ENCODE measurements around the gene GNA14. TPM values are rescaled to one million over a fixed set of nuclear protein-coding genes. Genes with fewer than 3 reads are reported as not detected.
A peak's percentile ranks its signal among the peaks of the same experiment; 100 is the strongest.
"Not testable (repeated sequence)": the region's sequence is repeated elsewhere in the genome, so short reads cannot be mapped to it uniquely, and the experiment has no call there.

GNA14 gene
- 0.32 TPM for total RNA-seq (ENCODE audit: unreplicated experiment)
- long read RNA-seq, result 0 reads

DNA sequence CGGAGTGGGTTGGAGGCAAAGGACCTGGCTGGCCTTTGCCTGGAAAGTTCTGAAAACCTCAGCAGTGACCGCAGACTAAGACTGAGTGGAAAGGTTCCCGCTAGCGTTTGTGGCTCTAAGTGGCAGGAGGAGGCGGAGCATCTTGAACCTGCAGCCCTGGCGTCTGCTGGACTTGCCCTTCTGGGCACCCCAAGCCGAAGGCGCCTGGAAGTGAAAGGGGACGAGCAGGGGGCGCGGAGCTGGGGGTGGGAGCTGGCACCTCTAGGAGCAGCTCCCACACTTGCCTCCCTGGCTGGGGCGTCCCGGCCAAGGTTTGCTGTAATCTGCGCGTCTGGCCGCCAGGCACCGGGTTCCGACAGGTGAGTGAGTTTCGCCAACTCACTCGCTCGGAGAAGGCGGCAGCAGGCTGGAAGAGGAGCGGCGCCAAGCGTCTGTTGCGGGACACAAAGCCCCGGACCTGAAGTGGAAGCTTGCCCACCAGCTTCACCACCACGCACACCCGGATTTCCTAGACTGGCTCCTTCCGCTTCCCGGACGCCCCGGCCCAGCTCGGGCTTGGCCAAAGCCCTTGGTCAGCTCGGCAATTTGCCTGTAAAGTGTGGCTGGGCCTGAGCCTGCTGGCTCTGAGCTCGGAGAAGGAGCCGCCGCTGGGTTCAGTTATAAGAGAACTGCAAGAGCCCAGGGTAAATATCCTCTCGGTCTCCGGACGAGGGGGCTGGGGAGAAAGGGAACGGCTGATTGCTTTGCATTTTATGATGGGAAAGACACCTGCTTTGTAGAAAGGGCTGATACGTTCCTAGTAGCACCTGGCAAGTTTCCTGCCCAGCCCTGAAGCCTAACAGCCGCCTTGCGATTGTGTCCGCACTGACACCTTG, at the start of gene GNA14:
Gene GNA14 (minus strand): TSS at position 89 of the 875 bp plus-strand sequence. CDS start 529 bp downstream, outside the sequence.
- Mint-ChIP-seq H3K27ac (ENCODE audit: unreplicated experiment) (no peak within 1 kb of the TSS), H3K4me1 (ENCODE audit: low read depth, unreplicated experiment) (peaks cover 2% of the 10 kb centered on the region), H3K27me3 (ENCODE audit: unreplicated experiment) (peaks cover 10% of the 10 kb centered on the region), H3K36me3 (ENCODE audit: unreplicated experiment) (no peaks in the 10 kb centered on the region), H3K9me3 (ENCODE audit: unreplicated experiment) (peaks cover 5% of the 10 kb centered on the region), H3K4me3 (ENCODE audit: unreplicated experiment) (peak within 1 kb of the TSS; percentile 79)
- TF ChIP-seq, protein P1, sequence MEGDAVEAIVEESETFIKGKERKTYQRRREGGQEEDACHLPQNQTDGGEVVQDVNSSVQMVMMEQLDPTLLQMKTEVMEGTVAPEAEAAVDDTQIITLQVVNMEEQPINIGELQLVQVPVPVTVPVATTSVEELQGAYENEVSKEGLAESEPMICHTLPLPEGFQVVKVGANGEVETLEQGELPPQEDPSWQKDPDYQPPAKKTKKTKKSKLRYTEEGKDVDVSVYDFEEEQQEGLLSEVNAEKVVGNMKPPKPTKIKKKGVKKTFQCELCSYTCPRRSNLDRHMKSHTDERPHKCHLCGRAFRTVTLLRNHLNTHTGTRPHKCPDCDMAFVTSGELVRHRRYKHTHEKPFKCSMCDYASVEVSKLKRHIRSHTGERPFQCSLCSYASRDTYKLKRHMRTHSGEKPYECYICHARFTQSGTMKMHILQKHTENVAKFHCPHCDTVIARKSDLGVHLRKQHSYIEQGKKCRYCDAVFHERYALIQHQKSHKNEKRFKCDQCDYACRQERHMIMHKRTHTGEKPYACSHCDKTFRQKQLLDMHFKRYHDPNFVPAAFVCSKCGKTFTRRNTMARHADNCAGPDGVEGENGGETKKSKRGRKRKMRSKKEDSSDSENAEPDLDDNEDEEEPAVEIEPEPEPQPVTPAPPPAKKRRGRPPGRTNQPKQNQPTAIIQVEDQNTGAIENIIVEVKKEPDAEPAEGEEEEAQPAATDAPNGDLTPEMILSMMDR (IDR thresholded peaks at IDR 0.05; ENCODE audit: partially characterized antibody, unreplicated experiment), result no peak
- peak; percentile 32 for DNase-seq

DNA sequence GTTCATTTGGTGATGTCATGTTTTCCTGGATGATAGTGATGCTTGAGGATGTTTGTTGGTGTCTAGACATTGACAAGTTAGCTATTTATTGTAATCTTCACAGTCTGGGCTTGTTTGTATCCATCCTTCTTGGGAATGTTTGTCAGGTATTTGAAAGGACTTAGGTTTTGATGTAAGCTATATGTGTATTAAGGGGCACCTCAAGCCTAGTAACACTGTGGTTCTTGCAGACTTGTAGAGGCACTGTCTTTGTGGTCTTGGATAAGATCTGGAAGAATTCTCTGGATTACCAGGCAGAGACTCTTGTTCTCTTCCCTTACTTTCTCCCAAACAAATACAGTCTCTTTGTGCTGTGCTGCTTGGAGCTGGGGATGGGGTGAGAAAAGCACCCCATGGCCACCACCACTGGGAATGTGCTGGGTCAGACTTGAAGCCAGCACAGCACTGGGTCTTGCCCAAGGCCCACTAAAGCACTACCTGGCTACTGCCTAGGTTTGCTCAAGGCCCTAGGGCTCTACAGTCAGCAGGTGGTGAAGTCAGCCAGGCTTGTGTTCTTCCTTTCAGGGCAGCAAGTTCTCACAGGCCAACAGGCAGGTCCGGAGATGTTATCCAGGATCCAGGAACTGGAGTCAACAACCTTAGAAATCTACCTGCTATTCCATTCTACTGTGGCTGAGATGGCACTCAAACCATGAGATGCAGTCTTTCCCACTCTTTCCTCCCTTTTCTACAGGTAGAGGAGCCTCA, 49.3 kb upstream of the GNA14 start:
- no peak overlapping the region for H3K27ac Mint-ChIP-seq (ENCODE audit: unreplicated experiment)
- TF ChIP-seq, protein P1 (IDR thresholded peaks at IDR 0.05; ENCODE audit: partially characterized antibody, unreplicated experiment), result no peak
- H3K4me3 Mint-ChIP-seq (ENCODE audit: unreplicated experiment), result no peak overlapping the region
- peaks cover 2% of the 10 kb centered on the region for H3K4me1 Mint-ChIP-seq (ENCODE audit: low read depth, unreplicated experiment)
- peaks cover 14% of the 10 kb centered on the region for H3K36me3 Mint-ChIP-seq (ENCODE audit: unreplicated experiment)
- DNase-seq, result no peak
- H3K27me3 Mint-ChIP-seq (ENCODE audit: unreplicated experiment), result no peaks in the 10 kb centered on the region
- peaks cover 4% of the 10 kb centered on the region for H3K9me3 Mint-ChIP-seq (ENCODE audit: unreplicated experiment)

- not testable (repeated sequence) for H3K9me3 Mint-ChIP-seq (ENCODE audit: unreplicated experiment); H3K4me3 Mint-ChIP-seq (ENCODE audit: unreplicated experiment); H3K4me1 Mint-ChIP-seq (ENCODE audit: low read depth, unreplicated experiment); H3K27ac Mint-ChIP-seq (ENCODE audit: unreplicated experiment); DNase-seq; H3K27me3 Mint-ChIP-seq (ENCODE audit: unreplicated experiment)
- peaks cover 12% of the 10 kb centered on the region for H3K36me3 Mint-ChIP-seq (ENCODE audit: unreplicated experiment)
These were observed 42.6 kb upstream of the GNA14 start for GRCh38 chr9:77690723-77691122.

DNA sequence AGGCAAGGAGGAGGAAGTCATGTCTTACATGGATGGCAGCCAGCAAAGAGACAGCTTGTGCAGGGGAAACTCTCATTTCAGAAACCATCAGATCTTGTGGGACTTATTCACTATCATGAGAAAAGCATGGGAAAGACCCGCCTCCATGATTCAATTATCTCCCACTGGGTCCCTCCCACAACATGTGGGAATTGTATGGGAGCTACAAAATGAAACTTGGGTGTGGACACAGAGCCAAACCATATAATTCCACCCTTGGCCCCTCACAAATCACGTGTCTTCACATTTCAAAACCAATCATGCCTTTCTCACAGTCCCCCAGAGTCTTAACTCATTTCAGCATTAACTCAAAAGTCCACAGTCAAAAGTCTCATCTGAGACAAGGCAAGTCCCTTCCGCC, 42.0 kb upstream of the GNA14 start:
- DNase-seq; H3K4me1 Mint-ChIP-seq (ENCODE audit: low read depth, unreplicated experiment); H3K27me3 Mint-ChIP-seq (ENCODE audit: unreplicated experiment); H3K4me3 Mint-ChIP-seq (ENCODE audit: unreplicated experiment); H3K9me3 Mint-ChIP-seq (ENCODE audit: unreplicated experiment); H3K27ac Mint-ChIP-seq (ENCODE audit: unreplicated experiment): not testable (repeated sequence)
- peaks cover 12% of the 10 kb centered on the region for H3K36me3 Mint-ChIP-seq (ENCODE audit: unreplicated experiment)

DNA sequence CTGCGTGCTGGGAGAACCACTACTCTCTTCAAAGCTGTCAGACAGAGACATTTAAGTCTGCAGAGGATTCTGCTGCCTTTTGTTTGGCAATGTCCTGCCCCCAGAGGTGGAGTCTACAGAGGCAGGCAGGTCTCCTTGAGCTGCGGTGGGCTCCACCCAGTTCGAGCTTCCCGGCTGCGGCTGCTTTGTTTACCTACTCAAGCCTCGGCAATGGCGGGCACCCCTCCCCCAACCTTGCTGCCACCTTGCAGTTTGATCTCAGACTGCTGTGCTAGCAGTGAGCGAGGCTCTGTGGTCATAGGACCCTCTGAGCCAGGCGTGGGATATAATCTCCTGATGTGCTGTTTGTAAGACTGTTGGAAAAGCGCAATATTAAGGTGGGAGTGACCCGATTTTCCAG, 39.6 kb upstream of the GNA14 start:
- H3K4me3 Mint-ChIP-seq (ENCODE audit: unreplicated experiment); DNase-seq; H3K27ac Mint-ChIP-seq (ENCODE audit: unreplicated experiment); H3K4me1 Mint-ChIP-seq (ENCODE audit: low read depth, unreplicated experiment); H3K27me3 Mint-ChIP-seq (ENCODE audit: unreplicated experiment); H3K9me3 Mint-ChIP-seq (ENCODE audit: unreplicated experiment): not testable (repeated sequence)
- H3K36me3 Mint-ChIP-seq (ENCODE audit: unreplicated experiment), result peaks cover 19% of the 10 kb centered on the region

- Mint-ChIP-seq H3K4me1 (ENCODE audit: low read depth, unreplicated experiment) (no peaks in the 10 kb centered on the region), H3K36me3 (ENCODE audit: unreplicated experiment) (peaks cover 11% of the 10 kb centered on the region), H3K4me3 (ENCODE audit: unreplicated experiment) (no peak overlapping the region), H3K27ac (ENCODE audit: unreplicated experiment) (no peak overlapping the region), H3K27me3 (ENCODE audit: unreplicated experiment) (peaks cover 3% of the 10 kb centered on the region), H3K9me3 (ENCODE audit: unreplicated experiment) (no peaks in the 10 kb centered on the region)
- TF ChIP-seq, protein P1 (IDR thresholded peaks at IDR 0.05; ENCODE audit: partially characterized antibody, unreplicated experiment), result no peak
- DNase-seq, result no peak
These were observed 32.5 kb upstream of the GNA14 start for GRCh38 chr9:77680581-77680980.

Measured in glutamatergic neuron (in vitro differentiated cells).